Liver (tissue), 9 donors: ENCODE measurements around the gene ACKR3. TPM values are rescaled to one million over a fixed set of nuclear protein-coding genes. Genes with fewer than 3 reads are reported as not detected.

Experiments used
- DNase-seq: peaks from one replicate; pipeline ENCODE4 v3.0.0-alpha.2; 2017; ENCODE audit warnings: low spot score
- H3K27ac ChIP-seq, 2 donors: one replicate each; pipeline ENCODE4 v1.7.0; 2013; ENCODE audit warnings: inconsistent platforms in 2 of 2, low read length in 2 of 2, control low read depth in 1 of 2, low read depth in 1 of 2, mild to moderate bottlenecking in 1 of 2
- H3K27me3 ChIP-seq, 4 donors: one replicate each; pipeline versions ENCODE4 v1.6.1 to v1.7.0; 2013; ENCODE audit warnings: low read length in 3 of 4, inconsistent platforms in 1 of 4, mild to moderate bottlenecking in 1 of 4, moderate library complexity in 1 of 4; ENCODE audit not compliant: control insufficient read depth in 4 of 4, insufficient read depth in 4 of 4
- H3K36me3 ChIP-seq, 4 donors: one replicate each; pipeline versions ENCODE4 v1.6.1 to v1.7.0; 2013; ENCODE audit warnings: low read length in 3 of 4, mild to moderate bottlenecking in 3 of 4, low read depth in 1 of 4, moderate library complexity in 1 of 4; ENCODE audit not compliant: control insufficient read depth in 4 of 4, insufficient read depth in 3 of 4
- H3K4me1 ChIP-seq, 4 donors: one replicate each; pipeline versions ENCODE4 v1.6.1 to v1.7.0; 2013; ENCODE audit warnings: low read length in 3 of 4, mild to moderate bottlenecking in 3 of 4, moderate library complexity in 1 of 4; ENCODE audit not compliant: control insufficient read depth in 4 of 4, insufficient read depth in 4 of 4
- H3K4me3 ChIP-seq, 3 donors: one replicate each; pipeline versions ENCODE4 v1.6.1 to v1.7.0; 2013; ENCODE audit warnings: low read length in 3 of 3, control low read depth in 1 of 3, low read depth in 1 of 3, mild to moderate bottlenecking in 1 of 3
- H3K9ac ChIP-seq, 2 donors: one replicate each; pipeline ENCODE4 v1.7.0; 2013; ENCODE audit warnings: low read length in 2 of 2, mild to moderate bottlenecking in 2 of 2, moderate library complexity in 2 of 2, control low read depth in 1 of 2, low read depth in 1 of 2
- H3K9me3 ChIP-seq, 4 donors: one replicate each; pipeline versions ENCODE4 v1.6.1 to v1.7.0; 2013; ENCODE audit warnings: low read length in 3 of 4; ENCODE audit not compliant: control insufficient read depth in 4 of 4
- ATF3 ChIP-seq: IDR thresholded peaks from 2 replicates; pipeline ENCODE4 v1.6.1; 2016; ENCODE audit warnings: antibody characterized with exemption
- CTCF ChIP-seq: fragments of 150-350 bp; IDR thresholded peaks from 2 replicates; pipeline ENCODE4 v1.5.1; 2017; ENCODE audit warnings: improper control_type of control experiment, low read depth, low read length; ENCODE audit not compliant: missing input control
- EGR1 ChIP-seq, 2 donors: IDR thresholded peaks; 2 replicates each; pipeline ENCODE4 v1.6.1; 2016 to 2018; ENCODE audit warnings: antibody characterized with exemption in 2 of 2, low read depth in 2 of 2
- FOXA1 ChIP-seq: IDR thresholded peaks from 2 replicates; pipeline ENCODE4 v1.6.1; 2016; ENCODE audit warnings: antibody characterized with exemption
- FOXA2 ChIP-seq: IDR thresholded peaks from 2 replicates; pipeline ENCODE4 v1.6.1; 2016; ENCODE audit warnings: antibody characterized with exemption
- GABPA ChIP-seq, 2 donors: IDR thresholded peaks in 1 of 2; conservative IDR thresholded peaks in 1 of 2; 2 replicates each; pipeline ENCODE4 v1.6.1; 2016; ENCODE audit warnings: antibody characterized with exemption in 2 of 2, mild to moderate bottlenecking in 1 of 2, moderate library complexity in 1 of 2
- HNF4A ChIP-seq, 2 donors: conservative IDR thresholded peaks; 2 replicates each; pipeline ENCODE4 v1.6.1; 2016; ENCODE audit warnings: antibody characterized with exemption in 2 of 2, mild to moderate bottlenecking in 2 of 2
- HNF4G ChIP-seq: IDR thresholded peaks from 2 replicates; pipeline ENCODE4 v1.6.1; 2016; ENCODE audit warnings: antibody characterized with exemption
- JUND ChIP-seq, 2 donors: IDR thresholded peaks; 2 replicates each; pipeline ENCODE4 v1.6.1; 2016; ENCODE audit warnings: antibody characterized with exemption in 2 of 2
- NR2F2 ChIP-seq: IDR thresholded peaks from 2 replicates; pipeline ENCODE4 v1.6.1; 2016; ENCODE audit warnings: antibody characterized with exemption
- RAD21 ChIP-seq, 2 donors: IDR thresholded peaks; 2 replicates each; pipeline ENCODE4 v1.6.1; 2016; ENCODE audit warnings: antibody characterized with exemption in 2 of 2, mild to moderate bottlenecking in 2 of 2
- REST ChIP-seq: IDR thresholded peaks from 2 replicates; pipeline ENCODE4 v1.6.1; 2016; ENCODE audit warnings: antibody characterized with exemption, mild to moderate bottlenecking
- RXRA ChIP-seq, 2 donors: IDR thresholded peaks; 2 replicates each; pipeline ENCODE4 v1.6.1; 2017 to 2018; ENCODE audit warnings: antibody characterized with exemption in 2 of 2, mild to moderate bottlenecking in 1 of 2
- SP1 ChIP-seq: IDR thresholded peaks from 2 replicates; pipeline ENCODE4 v1.6.1; 2018; ENCODE audit warnings: antibody characterized with exemption, mild to moderate bottlenecking
- TAF1 ChIP-seq: conservative IDR thresholded peaks from 2 replicates; pipeline ENCODE4 v1.6.1; 2016; ENCODE audit warnings: antibody characterized with exemption, mild to moderate bottlenecking
- YY1 ChIP-seq: IDR thresholded peaks from 2 replicates; pipeline ENCODE4 v1.6.1; 2016; ENCODE audit warnings: antibody characterized with exemption, mild to moderate bottlenecking
- ZBTB33 ChIP-seq: IDR thresholded peaks from 2 replicates; pipeline ENCODE4 v1.6.1; 2016; ENCODE audit warnings: antibody characterized with exemption
- WGBS: extraction: QIAGEN DNeasy Blood & Tissue Kit; methylation state at CpG from one replicate; pipeline ENCODE4 v1.1.7; 2013; 5-methylcytosine and 5-hydroxymethylcytosine counted together
- polyA plus RNA-seq, 2 donors: library from polyadenylated mRNA; stranded (reverse) in 1 of 2; unstranded in 1 of 2; fragments of 200-250 nt in 1 of 2; fragments of >200 nt in 1 of 2; fragmentation: Nextera tagmentation in 1 of 2; extraction: Ambion mirVana in 1 of 2; gene quantifications; one replicate each; pipeline versions ENCODE4 v1.2.1 to v1.2.3, GENCODE V29; 2013 to 2015
- total RNA-seq, 2 donors: library from RNA; depleted of rRNA; stranded (reverse); fragments of >200 nt; gene quantifications; one replicate each; pipeline ENCODE4 v1.2.3, GENCODE V29; 2014
- donor health status: healthy.
- donor health status: healthy.
- donor health status: healthy.
- donor health status: healthy.
- donor health status: healthy.

The ACKR3 gene
- total and polyA plus RNA-seq, 4 donors: 1.6 to 6.0 (median 3.0) TPM

- H3K4me3 ChIP-seq: no peak overlapping the region
- no peaks in the 10 kb centered on the region for H3K36me3 ChIP-seq
- TF ChIP-seq HNF4A (conservative IDR thresholded peaks at IDR 0.05): no peak
- no peak for TF ChIP-seq ATF3
- no peak for TF ChIP-seq JUND (IDR thresholded peaks at IDR 0.05)
- no peak for TF ChIP-seq HNF4G
- no peak for TF ChIP-seq GABPA (IDR thresholded peaks at IDR 0.05 in 1 of 2, conservative IDR thresholded peaks at IDR 0.05 in 1 of 2)
- no peak for TF ChIP-seq TAF1
- TF ChIP-seq NR2F2: no peak
- no peak for TF ChIP-seq SP1
- TF ChIP-seq RAD21 (IDR thresholded peaks at IDR 0.05): no peak
- no peak overlapping the region for H3K27ac ChIP-seq
- H3K4me1 ChIP-seq: no peaks in the 10 kb centered on the region
- H3K27me3 ChIP-seq: no peaks in the 10 kb centered on the region
- H3K9ac ChIP-seq: no peak overlapping the region
- 87% methylated on average over 15 of the region's 15 CpGs for WGBS
- H3K9me3 ChIP-seq: no peaks in the 10 kb centered on the region
- DNase-seq: no peak
Observed at GRCh38 chr2:236621786-236622185, 52.2 kb downstream of the ACKR3 start.

GRCh38 chr2:236622201-236622600 is 52.6 kb downstream of the ACKR3 start:
- Histone ChIP-seq H3K36me3 (no peaks in the 10 kb centered on the region), H3K27me3 (no peaks in the 10 kb centered on the region), H3K4me1 (no peaks in the 10 kb centered on the region), H3K9ac (no peak overlapping the region), H3K27ac (no peak overlapping the region), H3K4me3 (no peak overlapping the region), H3K9me3 (no peaks in the 10 kb centered on the region)
- DNase-seq: no peak
- TF ChIP-seq RAD21 (IDR thresholded peaks at IDR 0.05) (no peak), CTCF (no peak), RXRA (IDR thresholded peaks at IDR 0.05) (no peak), FOXA2 (no peak), GABPA (IDR thresholded peaks at IDR 0.05 in 1 of 2, conservative IDR thresholded peaks at IDR 0.05 in 1 of 2) (no peak), ATF3 (no peak), EGR1 (IDR thresholded peaks at IDR 0.05; ENCODE audit: low read depth in 2 of 2) (no peak), NR2F2 (no peak), FOXA1 (no peak), SP1 (no peak), HNF4A (conservative IDR thresholded peaks at IDR 0.05) (no peak), ZBTB33 (no peak), YY1 (no peak), REST (no peak)
- WGBS: 93% methylated on average over 6 of the region's 6 CpGs
